Measurements from ENCODE around the gene ZC3H12C.
"Not testable (repeated sequence)": the region's sequence is repeated elsewhere in the genome, so short reads cannot be mapped to it uniquely, and the experiment has no call there.

The ZC3H12C gene

GRCh38 chr11:110186456-110186855 lies 93.3 kb downstream of the ZC3H12C start:
- DNase-seq, result no peak

GRCh38 chr11:110186867-110187266 lies 93.7 kb downstream of the ZC3H12C start:
- no peak for DNase-seq

GRCh38 chr11:110187731-110188130 lies 94.5 kb downstream of the ZC3H12C start:
- no peak for DNase-seq

GRCh38 chr11:110190885-110191284 lies 97.7 kb downstream of the ZC3H12C start:
- no peak for DNase-seq

GRCh38 chr11:110192604-110193282 lies 99.6 kb downstream of the ZC3H12C start:
- not testable (repeated sequence) for DNase-seq

- not testable (repeated sequence) for DNase-seq
These were observed 101.1 kb downstream of the ZC3H12C start for GRCh38 chr11:110194211-110194766.

- DNase-seq, result no peak
These were observed 103.1 kb downstream of the ZC3H12C start for GRCh38 chr11:110196241-110196754.

GRCh38 chr11:110196884-110197420 lies 103.8 kb downstream of the ZC3H12C start:
- no peak for DNase-seq

- DNase-seq, result no peak
These were observed 105.0 kb downstream of the ZC3H12C start for GRCh38 chr11:110198031-110198729.

- DNase-seq, result no peak
These were observed 106.2 kb downstream of the ZC3H12C start for GRCh38 chr11:110199184-110199981.

- DNase-seq, result no peak
These were observed 107.0 kb downstream of the ZC3H12C start for GRCh38 chr11:110200241-110200640.

- DNase-seq, result no peak
These were observed 107.6 kb downstream of the ZC3H12C start for GRCh38 chr11:110200836-110201235.

- no peak for DNase-seq
These were observed 113.9 kb downstream of the ZC3H12C start for GRCh38 chr11:110207123-110207522.

- DNase-seq, result not testable (repeated sequence)
These were observed 115.6 kb downstream of the ZC3H12C start for GRCh38 chr11:110208678-110209312.

- not testable (repeated sequence) for DNase-seq
These were observed 116.1 kb downstream of the ZC3H12C start for GRCh38 chr11:110209313-110209694.

GRCh38 chr11:110217223-110217877 lies 124.2 kb downstream of the ZC3H12C start:
- no peak for DNase-seq

GRCh38 chr11:110217936-110218335 lies 124.7 kb downstream of the ZC3H12C start:
- no peak for DNase-seq

- DNase-seq, result no peak
These were observed 126.0 kb downstream of the ZC3H12C start for GRCh38 chr11:110219006-110219785.

All from stimulated activated CD4-positive, alpha-beta T cell treated with anti-CD3 and anti-CD28 coated beads, Interleukin-2, amount 100 ng/mL, for 48 hours (primary cell).